Glomerular visceral epithelial cell (primary cell): ENCODE results near the gene MAPRE2.

Experiments used
- DNase-seq: peaks from one replicate; pipeline ENCODE4 v3.0.0-alpha.2; 2016; ENCODE audit errors: extremely low spot score

MAPRE2 gene

DNA sequence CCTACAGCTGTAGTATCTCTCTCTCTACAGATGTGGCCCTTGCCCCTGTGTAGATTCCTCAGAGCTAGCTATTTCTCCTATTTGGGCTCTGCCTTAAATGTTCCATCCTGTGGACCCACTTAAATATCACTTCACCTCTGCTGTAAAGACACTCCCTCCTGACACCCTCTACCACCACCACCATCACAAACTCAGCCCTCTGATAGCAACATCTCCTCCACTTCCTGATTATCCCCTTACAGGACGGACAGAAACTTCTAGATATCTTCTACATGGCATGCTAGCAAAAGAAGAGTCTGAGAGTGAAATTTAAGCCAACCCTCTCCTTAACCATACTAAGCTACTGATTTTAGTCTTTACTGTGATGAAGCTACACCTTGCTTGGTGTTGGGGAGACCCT, 3.2 kb upstream of the MAPRE2 start:
- no peak for DNase-seq

DNA sequence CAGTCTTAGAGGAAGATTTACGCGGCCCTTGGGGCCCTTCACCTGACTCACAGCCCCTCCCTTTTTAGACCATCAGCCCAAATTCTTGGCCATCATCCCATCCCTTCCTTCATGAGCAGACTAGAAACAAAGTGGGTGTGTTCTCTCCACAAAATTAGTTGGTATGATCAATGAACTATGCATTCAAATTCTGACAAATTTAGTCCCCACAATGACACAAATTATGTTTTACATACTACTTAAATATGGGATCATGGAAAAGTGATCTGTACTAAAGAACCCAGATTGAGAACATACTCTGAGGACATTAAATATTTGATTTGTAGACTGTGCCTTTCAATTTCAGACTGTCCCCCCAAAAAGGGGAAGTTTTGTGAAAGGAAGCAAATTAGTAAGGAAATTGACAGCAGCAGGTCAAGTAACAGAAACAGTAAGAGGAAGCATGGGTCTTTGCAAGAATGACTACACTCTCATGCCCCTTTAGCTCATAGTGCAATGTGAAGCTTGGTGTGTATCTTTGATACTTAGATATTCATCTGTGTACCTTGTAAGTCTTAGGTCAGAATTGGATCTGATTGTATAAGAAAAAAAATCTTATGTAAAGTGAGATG, 2.2 kb upstream of the MAPRE2 start:
- no peak for DNase-seq

DNA sequence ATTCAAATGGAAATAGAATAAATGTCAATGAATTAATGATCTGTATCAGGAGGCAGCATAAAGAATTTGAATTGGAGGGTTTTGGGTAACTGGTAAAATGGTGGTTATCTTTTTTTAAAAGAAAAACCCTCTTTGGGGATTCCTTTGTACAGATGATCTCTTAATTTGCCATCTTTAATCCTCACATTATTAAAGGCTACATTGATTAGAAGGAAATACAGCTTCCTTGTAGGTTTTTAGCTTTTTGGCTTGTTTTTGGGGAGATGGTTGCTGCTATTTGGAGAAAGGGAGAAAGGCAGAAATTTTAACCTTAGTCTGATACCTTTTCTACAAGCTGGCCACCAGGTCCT, 600 bp upstream of the MAPRE2 start:
- no peak for DNase-seq

DNA sequence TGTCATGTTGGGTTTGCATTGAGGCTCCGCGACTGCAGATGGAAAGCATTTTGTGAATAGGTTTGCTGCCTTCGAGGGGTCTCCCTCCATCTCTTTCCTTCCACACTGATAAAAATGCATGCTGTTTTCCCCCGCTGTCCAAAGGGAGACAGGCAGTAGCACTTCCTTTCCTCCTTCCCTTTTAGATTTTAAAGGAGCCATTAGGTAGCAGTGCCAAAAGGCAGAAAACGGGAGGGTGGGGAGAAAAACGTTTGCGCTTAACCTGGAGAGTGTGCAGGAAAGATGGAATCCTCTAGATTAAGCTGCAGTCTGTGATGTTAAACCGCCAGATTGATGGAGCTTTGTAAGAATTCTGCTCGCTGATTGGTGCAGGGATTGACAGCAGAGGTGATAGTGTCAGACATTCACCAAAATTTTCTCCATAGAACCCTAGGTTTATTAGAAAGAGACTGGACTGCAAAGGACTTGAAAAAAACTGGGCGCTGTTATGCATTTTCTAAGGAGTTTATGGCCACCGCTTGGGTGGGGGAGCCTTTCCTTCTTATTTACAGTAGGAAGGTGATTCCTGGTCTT, 688 bp downstream of the MAPRE2 start:
- DNase-seq = peak; percentile 15

DNA sequence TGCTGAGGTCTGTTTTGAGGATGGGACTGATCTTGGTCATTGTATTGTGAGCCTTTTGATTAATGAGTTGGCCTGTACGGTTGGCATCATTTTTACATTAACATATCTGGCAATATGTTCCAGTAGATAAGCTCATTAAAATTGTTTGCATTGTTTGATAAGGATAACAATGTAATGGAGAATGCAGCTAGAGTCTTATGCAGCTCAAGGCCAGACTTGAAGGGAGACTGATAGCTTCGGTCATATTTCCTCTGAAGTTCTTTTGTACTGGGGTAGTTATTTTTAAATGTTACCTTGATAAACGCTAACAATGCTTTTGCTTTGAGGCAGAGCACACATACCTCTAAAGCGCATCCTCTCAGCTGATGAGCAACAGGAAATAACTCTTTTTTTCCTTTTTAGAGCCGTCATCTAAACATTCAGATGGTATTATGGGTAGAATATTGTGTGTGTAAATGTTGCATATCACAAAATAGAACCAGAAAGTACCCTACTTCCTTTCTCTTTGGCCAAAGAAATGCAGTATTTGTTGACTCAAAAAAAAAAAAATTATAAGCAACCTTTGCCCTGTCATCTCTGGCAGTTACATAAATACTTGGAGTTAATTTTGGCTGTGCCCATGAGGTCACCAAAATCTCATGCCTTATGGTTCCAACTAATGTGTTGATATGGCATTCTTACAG, 1.3 kb downstream of the MAPRE2 start:
- DNase-seq = no peak

DNA sequence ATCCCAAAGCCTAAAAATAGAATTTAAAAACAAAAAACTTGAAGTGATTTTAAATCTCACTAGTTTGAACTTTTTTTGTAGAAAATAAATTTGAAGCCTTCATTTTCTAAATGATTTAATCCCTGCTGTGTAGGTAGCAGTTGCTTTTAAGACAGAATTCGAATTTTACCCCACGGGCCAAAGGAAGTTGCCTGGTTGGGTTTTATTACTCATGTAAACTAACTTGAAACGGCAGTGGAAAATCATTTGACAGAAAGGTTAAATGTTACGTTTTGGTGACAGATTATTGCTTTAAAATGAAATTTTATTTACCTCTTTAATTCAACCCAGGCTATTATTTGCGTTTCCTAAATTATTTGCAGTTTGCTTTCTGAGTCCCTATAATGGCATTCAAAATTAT, 2.0 kb downstream of the MAPRE2 start:
- no peak for DNase-seq

DNA sequence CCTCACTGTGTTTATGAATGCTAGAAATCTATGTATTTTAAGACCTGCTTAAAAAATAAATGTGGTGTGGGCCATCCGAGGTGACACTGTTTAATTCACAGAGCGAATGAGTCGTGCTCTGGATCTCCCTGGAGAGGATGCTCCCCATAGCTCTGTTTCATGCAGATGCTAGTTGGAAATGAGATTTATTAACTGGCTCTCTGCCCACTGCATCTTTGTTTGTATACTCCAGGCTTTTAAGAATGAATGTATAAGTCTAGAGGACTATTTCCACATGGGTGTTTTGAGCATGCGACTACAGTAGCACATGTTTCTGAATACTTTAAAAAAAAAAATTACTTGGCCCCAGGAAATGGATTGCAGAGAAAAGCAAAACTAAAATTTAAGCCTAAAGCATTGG, 3.9 kb downstream of the MAPRE2 start:
- no peak for DNase-seq

DNA sequence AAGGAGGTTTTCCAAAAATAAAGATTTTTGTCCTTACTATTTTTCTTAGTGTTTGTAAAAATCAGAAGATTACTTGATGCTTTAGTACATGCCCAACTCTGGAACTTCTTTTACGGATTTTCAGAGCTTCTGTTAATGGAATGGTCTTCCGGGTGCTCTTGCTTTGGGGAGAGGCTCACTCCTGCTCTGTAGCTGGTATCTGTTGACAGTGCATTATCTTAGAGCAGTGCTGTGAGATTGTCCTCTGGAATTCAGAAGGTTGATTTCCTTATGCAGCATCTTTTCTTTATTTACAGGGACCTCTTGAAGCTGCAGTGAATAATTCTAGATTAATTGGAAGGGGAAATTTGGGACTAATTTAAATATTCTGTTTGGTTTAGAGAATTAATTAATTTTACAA, 4.6 kb downstream of the MAPRE2 start:
- DNase-seq = no peak

DNA sequence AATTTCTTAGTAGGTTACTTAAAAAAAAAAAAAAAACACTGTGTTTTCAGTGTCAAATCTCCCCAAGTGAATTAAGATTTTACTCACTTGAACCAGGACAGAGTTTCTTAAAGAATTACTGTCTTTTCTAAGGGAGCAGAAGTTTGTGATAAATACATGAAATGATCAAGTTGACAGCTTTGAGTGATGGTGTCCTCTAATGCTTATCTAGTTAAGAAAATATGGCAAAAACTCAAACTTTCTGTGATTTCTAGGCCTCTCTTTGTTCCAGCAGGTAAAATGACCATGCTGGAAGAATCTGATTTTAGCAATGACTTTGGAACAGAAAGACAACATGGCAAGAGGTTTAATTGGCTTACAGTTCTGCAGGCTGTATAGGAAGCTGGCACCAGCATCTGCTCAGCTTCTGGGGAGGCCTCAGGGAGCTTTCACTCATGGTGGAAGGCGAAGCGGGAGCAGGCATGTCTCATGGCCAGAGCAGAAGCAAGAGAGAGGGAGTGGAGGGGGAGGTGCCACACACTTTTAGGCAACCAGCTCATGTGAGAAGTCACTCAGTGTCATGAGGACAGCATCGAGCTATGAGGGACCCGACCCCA, 6.6 kb downstream of the MAPRE2 start:
- no peak for DNase-seq

DNA sequence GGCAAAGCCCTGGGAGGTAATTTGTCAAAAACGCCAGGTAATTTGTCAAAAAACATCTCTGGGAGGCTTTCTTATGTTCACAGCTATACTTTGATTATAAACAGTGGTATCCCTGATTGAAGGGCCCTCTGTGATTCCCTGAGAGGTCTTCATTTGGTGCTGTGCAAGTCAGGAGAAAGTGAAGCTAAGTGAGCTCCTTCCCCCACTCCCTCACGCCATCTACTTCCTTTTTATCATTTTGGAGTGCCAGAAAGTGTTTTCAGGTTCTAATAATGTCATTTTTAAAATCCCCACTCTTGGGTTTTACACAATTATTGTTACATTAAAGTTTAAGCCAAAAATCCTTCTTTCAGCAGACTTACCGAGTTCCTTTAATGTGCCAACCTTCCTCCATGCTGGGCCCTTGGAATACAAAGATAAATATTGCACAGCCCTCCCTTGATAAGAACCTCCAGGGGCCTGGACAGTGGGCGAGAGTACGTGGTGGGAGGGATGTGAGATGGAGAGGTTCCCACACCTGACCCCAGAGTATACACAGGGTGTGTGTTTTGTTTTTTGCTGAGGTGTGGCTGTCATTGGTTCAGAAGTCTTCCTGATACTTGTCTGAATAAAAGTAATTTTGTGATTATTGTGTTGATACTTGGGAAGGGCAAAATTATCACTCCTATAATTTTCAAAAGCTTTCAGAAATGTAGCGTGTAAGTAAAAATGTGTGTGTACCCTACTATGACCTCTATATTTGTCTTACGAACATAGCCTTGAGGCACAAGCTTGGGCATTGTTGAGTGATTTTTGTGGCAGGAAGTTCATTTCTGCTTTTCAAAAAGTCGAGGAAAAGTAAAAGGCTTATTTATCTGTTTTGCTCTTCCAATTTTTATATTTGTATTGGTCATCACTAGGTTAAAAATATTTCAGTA, 8.2 kb downstream of the MAPRE2 start:
- no peak for DNase-seq

DNA sequence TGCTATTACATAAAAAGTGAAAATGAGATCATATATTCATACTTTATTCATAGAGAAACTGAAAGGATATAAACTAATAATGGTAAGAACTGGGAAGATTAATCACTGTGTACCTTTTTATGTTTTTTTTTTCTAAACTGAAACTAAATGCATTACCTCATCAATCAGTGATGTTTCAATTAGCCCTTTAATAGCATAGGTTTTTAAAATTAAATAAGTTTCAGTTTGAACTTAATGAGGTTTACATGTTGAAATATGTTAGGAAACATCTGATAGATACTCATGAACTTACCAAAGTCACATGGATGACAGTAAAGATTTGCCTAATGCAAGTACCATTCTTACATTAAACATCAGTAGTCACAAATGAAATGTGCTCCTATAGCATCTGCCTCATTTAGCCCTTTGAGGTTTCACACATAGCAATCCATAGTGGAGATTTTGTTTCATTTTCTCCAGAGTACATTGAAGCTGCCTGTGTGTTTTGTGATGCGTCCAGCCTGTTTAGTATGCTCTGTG, 8.9 kb downstream of the MAPRE2 start:
- DNase-seq = no peak

DNA sequence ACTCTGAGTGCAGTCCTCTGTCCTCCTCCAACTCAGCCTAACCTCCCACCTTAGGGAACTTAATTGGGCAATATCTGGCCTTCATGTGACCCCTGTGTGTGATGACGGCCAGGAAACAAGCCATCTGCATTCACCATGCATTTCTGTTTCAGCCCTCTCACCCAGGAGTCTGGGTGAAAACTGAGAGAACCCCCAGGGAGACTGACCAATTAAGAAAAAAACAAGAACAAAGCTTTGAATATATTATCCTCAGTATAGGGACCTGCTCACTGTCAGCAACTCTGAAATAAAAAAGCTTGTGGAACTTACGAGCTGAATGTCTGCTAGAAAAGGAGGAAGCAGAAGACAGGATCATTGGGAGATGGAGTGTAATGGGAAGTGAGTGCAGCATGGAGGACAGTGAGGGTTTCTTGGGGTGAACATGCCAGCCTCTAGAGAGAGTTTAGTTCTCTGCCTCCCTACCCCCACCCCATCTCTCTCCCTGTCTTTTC, 9.5 kb downstream of the MAPRE2 start:
- DNase-seq = no peak

DNA sequence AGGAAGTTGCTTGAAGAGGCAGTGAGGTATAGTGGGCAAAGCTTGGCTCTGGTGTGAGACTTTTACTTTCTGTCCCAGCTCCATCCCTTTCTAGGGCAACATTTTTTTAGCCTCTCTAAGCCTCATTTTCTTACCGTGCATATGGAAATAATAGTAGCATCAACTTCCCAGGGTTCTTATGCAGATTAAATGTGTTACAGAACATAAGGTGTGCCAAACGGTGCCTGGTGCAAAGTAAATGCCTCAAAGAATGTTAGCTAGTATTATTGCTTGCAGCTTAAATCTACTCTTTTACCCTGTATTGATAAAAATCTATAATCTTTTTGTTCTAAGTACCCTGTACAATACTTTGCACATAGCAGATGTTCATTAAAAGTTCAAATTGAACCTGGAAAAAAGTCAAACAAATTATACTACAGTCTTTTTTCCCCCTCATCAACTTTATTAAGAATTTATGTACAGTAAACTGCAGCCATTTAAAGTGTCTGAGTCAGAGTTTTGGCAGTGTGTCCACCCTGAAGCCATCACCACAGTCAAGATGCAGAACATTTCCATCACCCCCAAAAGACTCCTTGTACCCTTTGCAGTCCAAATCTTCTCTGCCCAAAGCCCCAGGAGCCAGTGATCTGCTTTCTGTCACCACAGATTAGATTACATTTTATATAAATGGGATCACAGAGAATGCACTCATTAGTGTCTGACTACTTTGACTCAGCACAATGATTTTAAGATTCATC, 10.6 kb downstream of the MAPRE2 start:
- DNase-seq = no peak

DNA sequence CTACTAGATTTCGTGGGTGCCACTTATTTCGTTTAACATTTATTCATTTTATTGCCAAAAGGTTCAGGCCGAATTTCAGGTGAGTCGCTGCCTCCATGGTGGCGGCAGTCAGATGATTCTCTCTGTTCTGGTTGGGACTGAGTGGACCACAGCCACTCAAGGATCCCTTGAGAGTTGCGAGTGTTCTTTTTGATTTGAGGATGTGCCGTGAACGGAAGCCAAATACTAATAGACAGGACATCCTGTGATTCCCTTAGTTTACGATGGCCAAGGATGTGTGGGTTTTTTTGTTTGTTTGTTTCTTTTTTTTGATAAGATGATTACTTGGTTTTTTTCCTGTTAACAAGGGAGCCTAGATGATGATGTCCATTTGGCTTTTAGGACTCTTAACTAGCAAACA, 13.2 kb downstream of the MAPRE2 start:
- DNase-seq = no peak

DNA sequence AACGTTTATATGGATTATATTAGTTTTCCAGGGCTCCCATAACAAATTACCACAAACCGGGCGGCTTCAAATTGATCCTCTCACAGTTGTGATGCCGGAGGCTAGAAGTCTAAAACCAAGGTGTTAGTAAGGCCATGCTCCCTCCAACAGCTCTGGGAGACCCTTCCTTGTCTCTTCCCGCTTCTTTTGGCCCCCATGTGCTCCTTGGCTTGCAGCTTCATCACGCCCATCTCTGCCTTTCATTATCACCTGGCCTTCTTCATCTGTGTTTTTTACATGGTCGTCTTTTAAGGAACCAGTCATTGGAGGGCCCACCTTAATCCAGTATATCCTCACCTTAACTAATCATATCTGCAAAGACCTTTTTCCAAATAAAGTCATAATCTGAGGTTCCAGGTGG, 13.9 kb downstream of the MAPRE2 start:
- DNase-seq = no peak

DNA sequence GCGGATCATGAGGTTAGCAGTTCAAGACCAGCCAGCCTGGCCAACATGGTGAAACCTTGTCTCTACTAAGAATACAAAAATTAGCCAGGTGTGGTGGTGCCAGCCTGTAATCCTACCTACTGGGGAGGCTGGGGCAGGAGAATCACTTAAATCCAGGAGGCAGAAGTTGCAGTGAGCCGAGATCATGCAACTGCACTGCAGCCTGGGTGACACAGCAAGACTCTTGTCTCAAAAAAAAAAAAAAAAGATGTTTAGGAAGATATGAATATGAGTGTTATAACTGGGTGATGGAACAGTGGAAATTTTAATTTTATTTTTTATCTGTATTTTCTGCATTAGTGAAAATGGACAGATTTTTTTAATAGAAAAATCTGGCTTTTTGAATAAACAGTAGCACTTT, 14.5 kb downstream of the MAPRE2 start:
- no peak for DNase-seq

DNA sequence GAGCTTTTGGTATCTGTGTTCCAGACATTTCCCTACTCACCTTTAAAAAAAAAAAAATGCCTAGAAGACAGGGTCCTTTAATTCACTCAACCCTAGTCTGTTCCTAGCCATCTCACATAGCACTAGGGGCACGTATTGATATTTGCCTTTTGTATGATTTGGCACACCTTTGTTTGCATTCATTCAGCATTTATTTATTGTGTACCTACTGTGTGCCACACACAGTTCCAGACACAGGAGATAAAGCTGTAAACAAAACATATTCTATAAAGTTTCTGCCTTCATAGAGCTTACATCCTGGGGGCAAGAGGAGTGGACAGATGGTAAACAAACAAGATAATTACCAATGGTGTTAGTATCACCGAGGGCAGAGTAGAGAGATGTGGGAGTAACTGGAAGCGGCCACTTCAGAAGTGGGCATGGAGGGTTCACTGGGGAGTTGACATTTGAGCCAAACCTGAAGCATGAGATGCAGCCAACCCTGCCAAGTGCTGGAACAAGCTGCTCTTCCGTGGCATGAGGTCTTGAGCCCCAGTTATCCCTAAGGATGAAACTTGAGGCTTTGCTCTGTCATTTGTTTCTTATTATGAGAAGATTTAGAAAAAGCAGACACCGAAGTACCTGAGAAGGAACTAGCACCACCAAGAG, 18.2 kb downstream of the MAPRE2 start:
- DNase-seq = no peak

DNA sequence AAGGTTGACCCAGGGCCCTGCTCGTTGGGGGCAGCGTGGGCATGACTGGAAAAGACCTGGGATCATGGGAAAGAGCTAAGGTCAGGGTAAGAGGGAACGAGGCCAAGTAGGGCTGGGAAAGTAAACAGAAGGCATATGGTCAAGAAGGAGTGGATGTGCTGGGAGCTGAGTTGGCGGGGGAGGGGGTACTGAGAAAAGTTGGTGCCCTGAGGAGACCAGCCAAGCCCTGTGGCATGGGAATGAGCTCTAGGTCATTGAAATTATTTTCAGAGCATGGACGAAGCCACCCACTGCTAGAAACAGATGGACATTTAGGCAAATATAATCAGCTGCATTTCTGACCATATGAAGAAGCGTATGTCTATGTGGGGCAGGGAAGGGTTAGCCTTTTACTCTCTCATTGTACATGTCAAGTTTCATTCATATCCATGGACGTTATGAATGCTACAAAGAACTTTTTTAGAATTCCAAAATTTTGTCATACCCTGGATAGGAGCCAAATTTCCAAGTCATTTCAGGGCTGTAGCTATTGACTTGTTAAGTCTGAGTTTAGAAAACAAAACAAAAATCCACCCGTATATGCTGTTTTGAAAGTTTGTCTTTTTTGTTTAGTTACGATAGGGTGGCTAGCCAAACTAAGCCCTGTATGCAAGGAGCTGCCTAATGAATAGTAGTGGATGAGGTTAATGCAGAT, 19.1 kb downstream of the MAPRE2 start:
- no peak for DNase-seq

DNA sequence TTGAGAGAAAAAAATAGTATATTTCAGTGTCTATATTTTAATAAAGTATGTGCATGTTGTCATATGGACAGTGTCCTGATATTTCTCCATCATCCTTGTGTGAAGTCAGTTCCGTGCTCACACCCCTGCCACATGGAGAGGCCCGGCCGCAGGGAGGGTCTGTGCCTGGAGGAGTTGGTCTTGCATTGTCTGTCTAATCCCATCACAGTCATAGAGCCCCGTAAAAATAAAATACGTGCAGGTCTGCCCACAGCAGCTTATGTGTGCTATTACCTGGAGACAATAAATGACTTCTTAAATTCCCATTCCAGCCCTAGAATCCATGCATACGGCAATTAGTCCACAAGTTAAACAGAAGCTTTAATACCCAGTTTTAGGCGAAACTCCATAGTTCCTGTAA, 20.1 kb downstream of the MAPRE2 start:
- no peak for DNase-seq

DNA sequence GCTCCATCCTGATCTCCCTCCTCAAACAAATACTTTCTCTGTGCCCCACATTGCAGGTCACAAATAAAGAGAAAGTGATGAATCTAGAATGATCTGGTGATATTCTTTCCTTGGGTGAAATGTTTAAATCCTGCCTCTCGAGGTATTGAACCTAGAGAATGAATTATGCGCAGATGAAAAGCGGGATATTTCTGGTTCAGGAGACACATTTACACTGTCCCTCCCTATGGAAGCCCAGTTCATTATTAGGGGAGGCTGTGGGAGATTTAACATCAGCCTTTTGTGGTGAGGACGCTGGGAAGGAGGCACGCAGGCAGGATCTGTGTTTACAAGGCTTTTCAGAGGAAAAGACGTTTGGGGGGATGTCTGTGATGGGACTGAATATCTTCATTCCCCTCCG, 20.6 kb downstream of the MAPRE2 start:
- no peak for DNase-seq
